Breast epithelium (tissue), 3 donors: ENCODE results near the gene NPIPA8.
"Not testable (repeated sequence)": the region's sequence is repeated elsewhere in the genome, so short reads cannot be mapped to it uniquely, and the experiment has no call there.

ENCODE experiments used
- POLR2A ChIP-seq: fragments of 450-650 bp; IDR thresholded peaks from one replicate; pipeline ENCODE4 v1.6.1; 2016; ENCODE audit warnings: antibody characterized with exemption, mild to moderate bottlenecking, moderate library complexity
- TF ChIP-seq, protein P1 (sequence below), 3 donors: fragments of 450-650 bp; IDR thresholded peaks; one replicate each; pipeline ENCODE4 v1.5.1; 2016 to 2017; ENCODE audit warnings: antibody characterized with exemption in 3 of 3, mild to moderate bottlenecking in 3 of 3, moderate library complexity in 3 of 3

DNA sequence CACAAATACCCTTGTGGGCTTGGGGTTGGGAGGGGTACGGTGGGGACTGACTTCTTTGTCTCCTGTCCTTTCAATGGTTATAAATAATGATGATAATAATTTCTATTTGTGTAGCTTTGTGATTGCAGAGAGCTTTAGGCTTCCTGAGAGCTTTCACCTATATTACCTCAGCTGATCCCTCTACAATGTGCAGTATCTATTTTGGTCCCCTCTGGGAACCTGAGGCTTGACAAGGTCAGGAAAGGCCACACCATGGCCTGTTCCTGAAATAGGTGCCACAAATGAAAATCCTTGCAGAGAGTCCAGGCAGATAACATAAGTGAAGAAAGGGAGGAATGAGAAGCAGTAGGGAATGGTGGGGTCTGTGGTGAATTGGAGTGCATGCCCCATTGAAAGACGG lies 45.6 kb downstream of the NPIPA8 start:
- TF ChIP-seq POLR2A = not testable (repeated sequence)
- TF ChIP-seq, protein P1, sequence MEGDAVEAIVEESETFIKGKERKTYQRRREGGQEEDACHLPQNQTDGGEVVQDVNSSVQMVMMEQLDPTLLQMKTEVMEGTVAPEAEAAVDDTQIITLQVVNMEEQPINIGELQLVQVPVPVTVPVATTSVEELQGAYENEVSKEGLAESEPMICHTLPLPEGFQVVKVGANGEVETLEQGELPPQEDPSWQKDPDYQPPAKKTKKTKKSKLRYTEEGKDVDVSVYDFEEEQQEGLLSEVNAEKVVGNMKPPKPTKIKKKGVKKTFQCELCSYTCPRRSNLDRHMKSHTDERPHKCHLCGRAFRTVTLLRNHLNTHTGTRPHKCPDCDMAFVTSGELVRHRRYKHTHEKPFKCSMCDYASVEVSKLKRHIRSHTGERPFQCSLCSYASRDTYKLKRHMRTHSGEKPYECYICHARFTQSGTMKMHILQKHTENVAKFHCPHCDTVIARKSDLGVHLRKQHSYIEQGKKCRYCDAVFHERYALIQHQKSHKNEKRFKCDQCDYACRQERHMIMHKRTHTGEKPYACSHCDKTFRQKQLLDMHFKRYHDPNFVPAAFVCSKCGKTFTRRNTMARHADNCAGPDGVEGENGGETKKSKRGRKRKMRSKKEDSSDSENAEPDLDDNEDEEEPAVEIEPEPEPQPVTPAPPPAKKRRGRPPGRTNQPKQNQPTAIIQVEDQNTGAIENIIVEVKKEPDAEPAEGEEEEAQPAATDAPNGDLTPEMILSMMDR (IDR thresholded peaks at IDR 0.05) = not testable (repeated sequence)
